AG09309 (cell line): ENCODE results near the gene IRGC.
"Not testable (repeated sequence)": the region's sequence is repeated elsewhere in the genome, so short reads cannot be mapped to it uniquely, and the experiment has no call there.

ENCODE experiments used
- DNase-seq: peaks from one replicate; pipeline ENCODE4 v3.0.0-alpha.2; 2010; ENCODE audit warnings: low read depth
- H3K4me3 ChIP-seq: 2 replicates; pipeline ENCODE4 v1.5.1; 2011; ENCODE audit warnings: mild to moderate bottlenecking, low read depth, low read length, moderate library complexity; ENCODE audit not compliant: control insufficient read depth
- CTCF ChIP-seq: IDR thresholded peaks from 2 replicates; pipeline ENCODE4 v1.5.1; 2011; ENCODE audit warnings: mild to moderate bottlenecking, low read depth, low read length, inconsistent platforms; ENCODE audit not compliant: insufficient read depth, control insufficient read depth; ENCODE audit errors: missing control alignments

Gene IRGC

DNA sequence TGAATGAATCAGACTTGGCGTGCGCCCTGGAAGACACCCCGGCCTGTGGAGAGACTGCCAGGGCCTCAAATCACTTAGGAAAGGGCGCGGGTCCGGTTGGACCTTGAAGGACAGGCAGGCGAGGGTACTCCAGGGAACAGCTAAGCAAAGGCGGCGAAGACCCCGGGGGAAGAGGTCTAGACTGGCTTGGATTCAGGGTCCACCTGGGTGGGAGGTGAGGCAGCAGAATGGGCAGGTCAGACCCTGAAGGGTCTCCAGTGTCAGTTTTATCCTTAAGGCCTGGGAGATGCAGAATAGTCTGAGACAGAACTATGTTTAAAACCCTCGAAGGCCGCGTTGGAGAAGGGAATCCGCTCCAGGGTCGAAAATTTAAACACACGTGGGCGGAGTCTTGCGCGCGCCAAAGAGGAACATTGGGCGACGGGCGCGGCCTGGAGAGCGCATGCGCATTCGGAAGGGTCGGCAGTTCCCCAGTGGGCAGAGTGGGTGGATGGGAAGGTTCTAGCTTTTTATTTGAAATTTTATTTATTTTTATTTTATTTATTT, 39.5 kb downstream of the IRGC start:
- TF ChIP-seq CTCF, result no peak
- peak overlapping the region; percentile 83 for H3K4me3 ChIP-seq
- DNase-seq, result no peak

- DNase-seq, result no peak
- H3K4me3 ChIP-seq, result no peak overlapping the region
- TF ChIP-seq CTCF, result peak; percentile 65
Measured at GRCh38 chr19:43759515-43759914, 43.6 kb downstream of the IRGC start.

DNA sequence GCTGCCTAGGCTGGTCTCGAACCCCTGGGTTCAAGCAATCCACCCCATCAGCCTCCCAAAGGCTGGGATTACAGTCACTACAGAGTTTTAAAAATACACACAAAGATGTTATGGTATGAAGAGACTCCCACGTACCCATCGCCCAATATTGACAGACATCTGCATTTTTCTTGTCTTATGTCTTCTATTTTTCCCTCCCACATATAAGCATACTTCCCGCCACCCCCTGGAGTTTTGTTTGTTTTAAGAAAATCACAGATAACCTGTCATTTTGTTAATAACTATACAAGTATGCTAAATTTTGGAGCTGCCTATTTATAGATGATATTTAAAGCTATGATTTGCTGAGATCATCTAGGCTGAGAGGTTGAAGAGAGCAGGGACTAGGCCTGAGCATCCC, 45.1 kb downstream of the IRGC start:
- TF ChIP-seq CTCF, result no peak
- no peak for DNase-seq
- no peak overlapping the region for H3K4me3 ChIP-seq

GRCh38 chr19:43762814-43763213, 46.9 kb downstream of the IRGC start:
- no peak for TF ChIP-seq CTCF
- H3K4me3 ChIP-seq, result no peak overlapping the region
- DNase-seq, result no peak

GRCh38 chr19:43763473-43763939, 47.6 kb downstream of the IRGC start:
- no peak overlapping the region for H3K4me3 ChIP-seq
- no peak for DNase-seq
- TF ChIP-seq CTCF, result no peak

DNA sequence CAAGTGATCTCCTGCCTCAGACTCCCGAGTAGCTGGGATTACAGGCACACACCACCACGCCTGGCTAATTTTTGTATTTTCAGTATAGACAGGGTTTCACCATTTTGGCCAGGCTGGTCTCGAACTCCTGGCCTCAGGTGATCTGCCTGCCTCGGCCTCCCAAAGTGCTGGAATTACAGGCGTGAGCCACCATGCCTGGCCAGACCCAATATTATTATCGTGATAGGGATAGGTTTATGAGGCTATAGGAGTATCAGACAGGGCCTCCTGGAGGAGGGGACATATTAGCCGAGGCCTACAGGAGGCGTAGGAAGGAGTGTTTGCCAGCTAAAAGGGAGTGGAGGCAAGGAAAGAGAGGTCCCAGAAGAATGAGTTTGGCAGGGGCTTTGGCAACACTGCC, 48.8 kb downstream of the IRGC start:
- H3K4me3 ChIP-seq, DNase-seq: not testable (repeated sequence)

- H3K4me3 ChIP-seq, result no peak overlapping the region
- peak; percentile 90 for DNase-seq
- no peak for TF ChIP-seq CTCF
Measured at GRCh38 chr19:43765109-43765876, 49.4 kb downstream of the IRGC start.
